Forelimb muscle (tissue), 1 donor: Measurements from ENCODE around the gene LY6G6D. TPM values are rescaled to one million over a fixed set of nuclear protein-coding genes. Genes with fewer than 3 reads are reported as not detected.

ENCODE experiments used
- DNase-seq: peaks from one replicate; pipeline ENCODE4 v3.0.0-alpha.2; 2013; ENCODE audit warnings: low read depth
- polyA plus RNA-seq: library from polyadenylated mRNA; unstranded; fragments of 120-200 nt; gene quantifications from one replicate; pipeline ENCODE4 v1.2.1, GENCODE V29; 2013; ENCODE audit not compliant: insufficient read length

The LY6G6D gene
- polyA plus RNA-seq, 1 donor = 0.47 TPM

GRCh38 chr6:31734821-31735406, 19.8 kb downstream of the LY6G6D start:
- DNase-seq = no peak

- DNase-seq = no peak
Observed at GRCh38 chr6:31736021-31736767, 21.0 kb downstream of the LY6G6D start, which contains the start of gene CLIC1. Gene CLIC1 (minus strand): TSS chr6:31736530. CDS start chr6:31736300, 230 bp downstream.

GRCh38 chr6:31736768-31737314, 21.7 kb downstream of the LY6G6D start:
- DNase-seq = no peak

GRCh38 chr6:31737315-31737990, 22.3 kb downstream of the LY6G6D start:
- no peak for DNase-seq

GRCh38 chr6:31737991-31738979, 23.1 kb downstream of the LY6G6D start:
- DNase-seq = no peak

GRCh38 chr6:31739639-31740396, 24.7 kb downstream of the LY6G6D start, which contains the start of gene MSH5:
Gene MSH5 (plus strand): TSS chr6:31740005. CDS start chr6:31740467, 462 bp downstream.
- peak; percentile 98 for DNase-seq

- no peak for DNase-seq
Observed at GRCh38 chr6:31740397-31741223, 25.5 kb downstream of the LY6G6D start.

GRCh38 chr6:31741815-31742214, 26.7 kb downstream of the LY6G6D start:
- DNase-seq = no peak

GRCh38 chr6:31742894-31743293, 27.7 kb downstream of the LY6G6D start:
- DNase-seq = no peak

GRCh38 chr6:31744422-31744821, 29.3 kb downstream of the LY6G6D start:
- no peak for DNase-seq

- no peak for DNase-seq
Observed at GRCh38 chr6:31749301-31750036, 34.3 kb downstream of the LY6G6D start.

- no peak for DNase-seq
Observed at GRCh38 chr6:31750411-31751022, 35.4 kb downstream of the LY6G6D start.

GRCh38 chr6:31752739-31753319, 37.7 kb downstream of the LY6G6D start:
- DNase-seq = no peak

GRCh38 chr6:31758281-31758680, 43.1 kb downstream of the LY6G6D start:
- DNase-seq = no peak

GRCh38 chr6:31760790-31761189, 45.6 kb downstream of the LY6G6D start:
- DNase-seq = no peak

GRCh38 chr6:31761343-31761742, 46.2 kb downstream of the LY6G6D start:
- no peak for DNase-seq

GRCh38 chr6:31762356-31762755, 47.2 kb downstream of the LY6G6D start, which contains the start of gene SAPCD1:
Gene SAPCD1 (plus strand): TSS chr6:31762656. CDS start chr6:31763055, 399 bp downstream.
- no peak for DNase-seq
